HG02970 (cell line): ENCODE measurements around the gene NR1D1.
A peak's percentile ranks its signal among the peaks of the same experiment; 100 is the strongest.

Experiments
- ATAC-seq: cut with Tn5 transposase; IDR thresholded peaks from one replicate; pipeline ENCODE4 v1.9.1; 2021; ENCODE audit warnings: mild to moderate bottlenecking, moderate library complexity, moderate number of reproducible peaks; ENCODE audit not compliant: unreplicated experiment, low FRiP score

The NR1D1 gene

DNA sequence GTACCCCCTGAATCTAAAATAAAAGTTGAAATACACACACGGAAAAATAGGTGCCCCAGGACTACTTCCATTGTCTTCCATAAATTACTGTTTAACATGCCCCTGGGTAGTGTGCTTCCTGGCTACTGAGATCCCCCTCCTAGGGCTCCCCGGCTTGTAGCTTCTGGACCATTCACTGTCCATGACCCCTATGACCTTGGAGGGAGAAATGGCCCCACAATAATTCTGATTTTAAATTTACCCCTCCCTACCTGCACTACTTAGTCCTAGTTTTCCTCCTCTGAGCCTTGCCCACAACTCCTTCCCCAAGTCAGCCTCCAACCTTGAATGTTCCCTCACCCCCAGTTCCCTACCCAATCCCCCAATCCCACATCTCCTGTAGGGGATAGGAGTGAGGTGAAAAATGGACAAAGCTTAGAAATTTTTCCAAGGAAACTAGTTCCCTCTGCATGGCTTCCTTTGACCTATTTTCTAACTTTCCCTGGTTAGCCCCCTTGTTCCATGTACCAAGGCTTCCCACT, 11.9 kb upstream of the NR1D1 start:
- ATAC-seq: no peak

DNA sequence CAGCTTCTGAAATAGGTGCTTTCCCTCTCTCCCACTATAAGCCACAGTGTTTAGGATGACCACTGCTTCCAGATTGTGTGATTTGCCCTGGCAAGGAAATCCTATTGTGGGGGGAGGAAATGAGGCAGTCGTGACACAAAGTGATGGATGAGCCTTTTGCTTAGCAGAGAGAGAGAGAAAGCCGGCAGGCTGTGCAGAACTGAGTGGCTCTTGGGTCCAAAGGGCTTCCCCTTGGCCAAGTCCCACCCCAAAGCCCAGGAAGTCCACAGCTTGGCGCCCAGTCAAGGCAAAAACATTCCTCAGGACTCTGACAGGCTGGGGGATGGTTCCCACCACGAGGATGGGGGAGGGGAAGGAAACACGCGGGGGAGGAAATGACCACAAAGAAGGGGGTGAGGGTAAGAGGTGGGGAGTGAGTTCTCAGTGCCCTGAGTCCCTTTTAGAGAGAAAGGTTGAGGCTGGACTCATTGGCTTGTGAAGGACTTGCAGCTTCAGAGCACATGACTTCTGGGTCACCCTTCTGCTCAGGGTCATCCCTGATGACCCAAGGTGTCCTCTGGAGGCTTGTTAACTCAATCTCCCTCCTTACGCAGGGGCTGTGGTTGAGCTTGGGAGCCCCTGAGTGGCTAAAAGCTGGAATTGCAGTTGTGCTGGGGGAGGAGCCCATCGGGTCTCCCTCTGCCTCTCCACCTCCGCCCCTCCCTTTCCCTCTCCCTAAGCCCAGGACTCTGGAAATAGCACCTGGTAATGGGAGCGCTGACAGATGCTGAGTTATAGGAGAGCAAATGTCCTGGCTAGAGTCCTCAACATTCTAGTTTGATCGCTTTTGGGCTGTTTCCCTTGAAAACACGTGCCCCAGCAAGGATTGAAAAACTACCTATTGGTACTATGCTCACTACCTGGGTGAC, 11.1 kb upstream of the NR1D1 start:
- peak; percentile 45 for ATAC-seq

DNA sequence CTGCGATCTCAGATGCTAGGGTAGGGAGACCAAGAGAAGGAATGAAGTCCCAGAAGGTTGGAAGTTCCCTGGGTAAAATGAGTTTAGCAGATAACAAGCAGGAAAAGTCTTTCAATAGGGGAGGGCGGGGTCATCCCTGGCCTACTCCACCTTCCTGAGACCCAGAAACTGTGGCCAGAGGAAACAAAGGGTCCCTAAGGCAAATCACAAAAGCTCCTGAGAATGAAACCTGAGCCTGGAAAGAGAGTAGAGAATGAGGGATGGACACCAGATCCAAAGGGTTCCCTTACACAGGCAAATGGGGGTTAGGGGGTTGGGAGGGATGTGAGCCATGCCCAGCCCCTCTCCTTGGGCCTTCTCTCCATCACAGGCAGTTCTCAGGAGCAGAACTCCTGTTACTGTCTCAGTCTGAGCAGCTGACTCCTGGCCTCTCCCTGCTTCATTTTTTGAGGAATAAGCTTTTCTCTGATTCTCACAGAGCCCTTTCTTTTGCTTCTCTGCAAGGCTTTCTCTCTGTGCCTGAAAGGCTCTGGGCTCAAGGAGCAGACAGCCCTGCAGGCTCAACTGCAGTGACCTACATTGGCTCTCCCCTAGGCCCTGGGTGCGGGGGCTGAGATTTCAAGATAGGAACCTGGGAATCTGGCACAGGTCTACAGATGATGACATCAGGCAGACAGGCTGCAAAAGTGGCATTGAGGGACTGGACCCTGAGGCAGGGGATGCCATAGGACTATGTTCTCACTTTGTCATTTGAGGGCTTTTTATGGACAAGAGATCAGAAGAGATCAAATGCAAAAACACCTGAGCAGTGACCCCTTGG, 9.8 kb upstream of the NR1D1 start:
- ATAC-seq: no peak

DNA sequence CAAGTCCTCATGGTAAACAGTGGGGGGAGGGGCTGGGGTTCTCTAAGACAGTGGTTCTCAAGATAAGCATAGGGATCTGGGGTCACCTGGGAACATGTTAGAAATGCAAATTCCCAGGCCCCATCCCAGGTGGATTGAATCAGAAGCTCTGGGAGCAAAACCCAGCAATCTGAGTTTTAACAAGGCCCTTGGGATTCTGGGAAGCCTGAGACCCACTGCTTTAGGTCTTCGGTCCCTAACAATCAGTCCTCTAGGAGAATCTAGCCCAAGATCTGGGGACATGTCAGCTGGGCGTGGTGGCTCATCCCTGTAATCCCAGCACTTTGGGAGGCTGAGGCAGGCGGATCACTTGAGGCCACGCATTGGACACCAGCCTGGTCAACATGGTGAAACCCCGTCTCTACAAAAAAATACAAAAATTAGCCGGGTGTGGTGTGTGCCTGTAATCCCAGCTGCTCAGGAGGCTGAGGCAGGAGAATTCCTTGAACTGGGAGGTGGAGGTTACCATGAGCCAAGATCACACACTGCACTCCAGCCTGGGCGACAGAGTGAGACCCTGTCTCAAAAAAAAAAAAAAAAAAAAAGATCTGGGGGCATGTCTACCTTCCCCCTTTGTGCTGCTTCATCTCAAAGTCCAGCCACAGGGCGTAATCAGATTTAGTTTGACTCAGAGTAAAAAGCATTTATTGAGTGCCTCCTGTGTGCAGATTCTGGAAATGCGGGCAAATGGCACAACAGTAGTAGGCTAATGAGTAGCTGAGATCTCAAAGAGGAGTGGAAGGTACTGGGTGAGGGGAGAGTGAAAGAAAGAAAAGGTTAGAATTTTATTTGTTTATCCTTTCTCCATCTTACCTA, 8.8 kb upstream of the NR1D1 start:
- no peak for ATAC-seq

DNA sequence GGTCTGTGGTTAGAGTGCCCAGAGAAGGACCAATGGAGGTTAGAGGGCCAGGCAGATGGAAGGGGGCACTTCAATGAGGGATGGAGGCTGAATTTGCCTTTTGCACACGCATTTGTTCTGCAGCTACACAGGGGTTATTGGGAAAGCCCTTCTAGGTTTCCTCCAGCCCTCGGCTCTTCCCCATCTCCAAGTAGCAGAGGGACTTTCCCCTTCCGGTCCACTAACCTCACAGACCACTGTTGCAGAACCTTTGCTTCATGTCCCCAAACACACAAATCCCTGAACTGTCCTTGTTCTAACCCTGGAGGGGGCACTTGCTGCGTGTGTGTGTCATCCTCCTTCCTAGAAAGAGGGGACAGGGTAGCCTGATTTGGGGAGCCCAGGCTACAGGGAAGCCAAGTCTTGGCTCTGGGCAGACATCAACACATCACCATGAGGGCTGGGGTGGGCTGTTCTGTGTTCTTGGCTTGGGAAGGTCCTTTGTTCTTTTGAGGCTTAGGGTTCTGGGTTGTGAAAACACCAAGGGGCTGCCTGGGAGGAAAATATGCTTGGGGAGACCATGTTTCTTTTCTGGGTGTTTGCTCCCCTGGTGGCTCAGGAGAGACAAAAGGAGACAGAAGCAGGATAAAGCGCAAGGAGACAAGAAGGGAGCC, 7.3 kb upstream of the NR1D1 start:
- no peak for ATAC-seq

DNA sequence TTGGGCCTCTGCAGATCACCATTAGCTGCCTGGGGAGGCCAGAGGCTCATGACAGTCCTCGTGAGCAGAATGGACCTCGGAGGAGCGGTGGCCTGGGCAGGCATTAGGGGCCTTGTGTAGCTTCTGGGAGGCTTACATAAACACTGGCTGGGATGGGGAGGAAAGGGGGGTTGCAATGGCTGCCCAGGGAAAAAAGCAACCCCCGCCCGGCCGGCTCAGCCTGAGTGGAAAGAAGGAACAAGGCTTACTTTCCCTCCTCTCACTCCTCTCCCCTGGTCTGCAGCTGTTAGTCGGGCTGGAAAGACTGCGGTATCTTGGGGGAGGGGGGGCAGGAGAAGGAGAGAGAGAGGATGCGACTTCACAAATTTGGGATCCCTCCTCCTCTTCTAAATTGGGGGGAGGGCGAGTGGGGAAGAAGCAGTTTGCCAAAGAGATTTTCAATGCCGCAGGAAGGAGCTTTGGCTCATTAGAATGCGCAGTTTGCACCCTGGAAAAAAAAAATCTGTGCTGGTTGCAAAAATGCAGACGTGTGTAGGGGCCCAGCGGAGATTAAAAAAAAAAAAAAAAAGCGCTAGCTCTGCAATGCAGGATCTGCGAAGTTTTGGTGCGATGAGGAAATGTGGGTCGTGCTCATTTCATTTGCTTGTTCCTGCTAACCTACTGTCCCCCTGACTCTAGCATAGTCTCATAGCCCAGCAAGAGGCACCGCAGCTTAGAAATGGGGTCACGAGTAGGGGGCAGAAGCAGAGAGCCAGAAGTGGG, 6.6 kb upstream of the NR1D1 start:
- ATAC-seq: no peak

DNA sequence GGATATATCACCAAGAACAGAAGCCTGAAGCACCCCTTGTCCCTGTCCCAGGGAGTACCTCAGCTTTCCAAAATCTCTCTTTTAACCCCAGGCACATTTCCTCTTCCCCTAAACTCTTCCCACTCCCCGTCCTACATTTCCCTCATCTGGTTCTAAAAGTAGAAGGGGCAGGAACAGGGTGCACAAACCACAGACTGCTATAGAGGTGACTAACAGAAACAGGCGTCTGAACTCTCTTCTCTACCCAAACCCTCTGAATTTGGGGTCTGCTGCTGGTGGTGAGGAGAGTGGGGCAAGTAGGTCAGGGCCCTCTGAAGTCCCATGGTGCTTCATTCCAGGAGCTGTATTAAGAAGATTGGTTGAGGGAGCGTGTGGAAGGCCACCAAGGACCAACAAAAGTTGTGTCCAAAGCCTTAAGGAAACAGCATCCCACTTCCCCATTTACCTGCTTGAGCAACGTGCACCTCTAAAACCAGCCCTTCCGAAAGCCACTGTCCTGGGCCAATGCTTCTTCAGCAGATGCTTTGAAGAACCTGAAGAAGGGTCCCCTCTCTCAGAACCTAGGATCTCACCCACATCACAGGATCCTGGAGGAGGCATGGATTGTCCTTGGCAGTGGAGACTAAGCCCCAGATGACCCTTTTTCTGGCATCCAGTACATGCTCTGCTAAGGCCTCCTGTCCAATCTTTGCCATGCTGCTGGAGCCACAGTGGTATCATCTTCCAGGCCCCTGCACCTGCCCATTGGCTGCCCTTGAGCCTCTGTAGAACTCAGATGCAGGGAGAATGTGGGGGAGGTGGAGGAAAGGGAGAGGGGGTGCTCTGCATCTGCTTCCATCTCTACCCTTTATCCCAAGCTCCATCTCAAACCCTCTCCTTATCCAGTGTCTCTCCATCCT, 5.7 kb upstream of the NR1D1 start:
- no peak for ATAC-seq

DNA sequence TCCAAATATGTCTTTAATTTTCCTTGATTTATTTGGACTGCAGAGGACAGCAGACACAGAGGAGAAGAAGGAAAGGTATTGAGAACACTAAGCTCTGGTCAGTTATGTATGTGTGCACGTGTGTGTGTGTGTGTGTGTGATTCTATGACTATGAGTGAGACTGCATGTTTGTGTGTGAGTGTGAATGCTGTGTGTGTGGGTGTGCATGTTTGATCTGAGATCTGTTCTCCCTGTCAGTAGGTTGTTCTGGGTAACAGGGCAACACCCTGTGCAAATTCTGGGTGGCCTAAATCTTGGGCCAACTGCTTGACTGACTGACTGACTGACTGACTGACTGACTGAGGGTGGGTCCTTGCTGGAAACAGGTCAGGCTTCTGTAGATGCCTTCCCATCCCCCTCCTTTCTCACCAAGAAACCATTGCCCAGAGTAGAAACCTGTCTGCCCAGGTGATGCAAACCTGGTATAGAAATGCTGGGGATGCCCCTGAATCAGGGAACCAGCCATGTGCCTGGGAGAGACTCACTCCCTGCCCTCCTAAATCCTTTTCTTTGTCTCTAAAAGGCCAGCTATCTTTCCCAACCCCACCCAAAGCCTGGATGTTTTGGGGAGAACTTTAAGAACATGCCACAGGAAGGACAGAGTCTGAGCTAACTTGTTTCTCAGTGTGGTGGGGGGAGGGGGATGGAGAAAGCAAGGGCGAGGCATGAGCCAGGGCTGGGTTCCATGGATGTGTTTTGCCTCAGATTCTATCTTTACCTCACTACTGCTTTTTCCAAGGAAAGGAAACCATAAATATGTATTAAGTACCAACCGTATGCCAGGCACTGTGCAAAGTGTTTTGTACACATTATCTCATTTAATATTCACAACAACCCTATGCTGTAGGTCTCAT, 4.5 kb upstream of the NR1D1 start:
- no peak for ATAC-seq

DNA sequence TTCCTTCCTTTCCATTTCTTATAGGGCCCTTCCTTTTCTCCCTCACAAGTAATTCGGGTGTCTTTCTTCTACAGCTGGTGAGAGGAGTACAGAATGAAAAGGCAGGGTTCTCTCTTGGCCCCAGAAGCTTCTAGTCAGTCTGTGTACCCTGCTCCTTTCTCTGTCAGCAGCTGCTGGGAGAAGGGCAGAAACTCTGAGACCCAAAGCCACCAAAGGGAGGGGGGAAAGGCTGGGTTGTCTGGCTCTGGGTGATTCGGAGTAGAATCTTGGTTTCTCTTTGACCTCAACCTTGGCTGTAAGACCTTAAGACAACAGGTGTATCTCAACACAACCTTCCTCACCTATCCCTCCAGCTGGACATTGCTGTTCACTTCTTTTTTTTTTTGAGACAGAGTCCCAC, 3.3 kb upstream of the NR1D1 start:
- ATAC-seq: no peak

DNA sequence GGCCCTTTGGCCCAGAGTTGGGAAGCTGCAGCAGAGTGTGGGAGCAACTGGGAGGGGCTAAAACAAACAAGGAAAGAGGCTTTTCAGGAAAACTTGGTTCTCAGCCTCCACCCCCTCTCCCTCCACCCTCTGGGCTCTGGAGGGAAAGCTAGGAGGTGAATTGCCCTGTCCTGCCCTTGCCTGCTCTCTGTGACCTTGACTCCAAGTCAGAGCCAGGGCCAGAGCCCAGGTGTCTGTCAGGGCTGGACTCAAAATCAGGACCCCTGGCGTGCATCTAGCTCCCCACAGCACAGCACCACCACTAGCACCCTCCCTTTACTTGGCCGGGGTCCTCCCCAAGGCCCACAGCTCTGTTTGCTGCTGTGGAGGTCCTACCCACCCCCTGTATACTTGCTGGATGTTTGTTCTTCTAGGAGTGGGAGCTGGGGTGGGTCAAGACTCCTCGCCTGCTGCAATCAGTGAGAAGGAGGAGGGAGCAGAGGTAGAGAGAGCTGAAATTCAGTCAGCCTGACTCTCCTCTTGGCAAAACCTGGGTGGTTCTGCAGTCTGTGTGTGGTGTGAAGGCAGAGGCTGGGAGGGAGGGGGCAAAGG, 2.8 kb upstream of the NR1D1 start:
- ATAC-seq: no peak

DNA sequence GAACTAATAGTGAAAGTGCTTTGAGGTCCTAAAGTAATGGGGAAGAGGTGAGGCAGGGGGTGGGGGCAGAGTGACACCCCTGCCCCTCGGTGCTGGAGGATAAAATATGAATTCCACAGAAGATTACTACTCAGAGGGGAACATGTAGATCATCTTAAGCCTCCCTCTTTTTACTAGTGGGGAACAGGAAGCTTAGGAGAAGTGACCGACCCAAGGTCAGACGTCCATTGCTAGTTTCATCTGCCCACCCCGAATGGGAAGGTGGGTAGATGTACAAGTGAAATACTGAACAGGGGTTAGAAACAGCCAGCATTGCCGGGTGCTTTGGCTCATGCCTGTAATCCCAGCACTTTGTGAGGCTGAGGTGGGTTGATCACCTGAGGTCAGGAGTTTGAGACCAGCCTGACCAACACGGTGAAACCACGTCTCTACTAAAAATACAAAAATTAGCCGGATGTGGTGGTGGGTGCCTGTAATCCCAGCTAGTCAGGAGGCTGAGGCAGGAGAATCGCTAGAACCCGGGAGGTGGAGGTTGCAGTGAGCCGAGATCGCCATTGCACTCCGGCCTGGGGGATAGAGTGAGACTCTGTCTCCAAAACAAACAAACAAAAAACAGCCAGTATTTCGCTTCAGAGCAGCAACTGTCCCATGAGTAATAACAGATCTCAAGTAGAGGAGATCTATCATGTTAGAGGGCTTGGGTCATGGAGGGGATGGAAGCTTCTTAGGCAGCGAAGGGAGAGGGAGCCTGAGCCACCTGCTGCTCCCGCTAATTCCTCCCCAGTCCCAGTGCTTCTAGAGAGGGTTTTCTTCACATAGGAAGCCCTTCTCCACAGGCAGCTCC, 1.2 kb upstream of the NR1D1 start:
- ATAC-seq: no peak

DNA sequence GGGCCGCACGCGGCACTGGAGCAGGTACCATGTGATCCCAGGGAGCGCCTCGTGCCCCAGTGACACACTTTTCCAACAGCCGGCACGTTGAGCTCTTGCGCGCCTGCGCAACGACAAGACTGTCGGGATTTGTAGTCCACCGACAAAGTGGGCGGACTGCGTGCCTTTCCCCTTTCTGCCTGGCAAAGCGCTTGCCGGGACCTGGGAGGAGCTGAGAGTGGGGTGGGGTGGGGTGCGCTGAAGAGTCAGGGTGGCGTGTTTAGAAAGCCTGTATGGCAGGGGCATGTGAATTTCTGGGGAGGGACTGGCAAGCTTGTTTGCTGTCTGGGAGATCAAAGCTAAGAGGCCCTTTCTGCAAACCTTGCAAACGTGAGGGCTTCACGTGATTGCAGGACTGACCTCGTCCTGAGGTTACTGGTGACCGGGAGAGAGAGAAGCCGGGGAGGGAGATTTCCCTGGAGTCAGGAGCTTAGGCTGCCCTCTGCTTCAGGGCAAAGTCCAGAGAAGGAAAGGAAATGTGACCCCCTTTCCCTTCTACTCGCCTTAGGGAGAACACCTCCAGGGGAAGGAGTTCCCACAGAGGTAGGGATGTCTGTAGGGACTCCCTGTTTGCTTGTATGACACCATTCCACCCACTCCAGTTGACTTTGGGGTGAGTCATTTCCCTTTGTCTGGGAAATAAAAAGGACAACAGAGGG, 429 bp upstream of the NR1D1 start:
- no peak for ATAC-seq

DNA sequence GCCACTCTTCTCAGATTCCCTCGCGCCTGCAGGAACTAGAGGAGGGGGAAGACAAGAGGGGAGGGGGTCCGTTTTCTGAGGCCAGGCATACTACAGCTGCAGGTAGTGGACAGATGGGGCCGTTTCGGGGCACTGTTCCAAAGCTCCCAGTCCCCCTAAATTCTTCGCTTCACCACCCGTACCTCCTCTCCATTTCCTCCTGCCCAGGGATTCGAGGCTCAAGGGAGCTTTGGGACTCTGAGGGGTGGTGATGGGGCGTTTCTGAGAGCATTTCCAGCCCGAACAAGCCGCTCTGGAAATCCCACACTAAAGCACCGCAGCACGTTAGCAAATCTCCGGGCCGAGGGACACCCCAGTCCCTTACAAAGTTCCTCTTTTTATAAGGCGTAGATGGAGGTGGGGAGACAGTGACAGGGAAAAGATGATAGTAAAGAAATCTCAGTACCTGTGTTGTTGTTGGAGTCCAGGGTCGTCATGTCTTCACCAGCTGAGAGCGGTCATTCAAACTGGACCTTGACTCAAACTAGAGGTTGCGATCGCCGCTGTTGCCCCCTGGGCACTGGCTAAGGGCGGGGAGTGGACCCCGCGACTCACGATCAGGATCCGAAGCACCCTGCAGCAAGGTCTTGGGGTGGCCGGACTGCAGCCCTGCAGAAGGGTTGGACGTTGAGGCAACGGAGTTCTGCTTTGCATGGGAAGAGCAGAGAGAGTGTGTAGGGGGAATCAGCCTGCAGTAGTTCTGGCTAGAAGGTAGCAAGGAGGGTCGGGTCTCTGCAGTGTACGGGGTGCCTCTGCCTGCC, 570 bp downstream of the NR1D1 start:
- ATAC-seq: no peak

DNA sequence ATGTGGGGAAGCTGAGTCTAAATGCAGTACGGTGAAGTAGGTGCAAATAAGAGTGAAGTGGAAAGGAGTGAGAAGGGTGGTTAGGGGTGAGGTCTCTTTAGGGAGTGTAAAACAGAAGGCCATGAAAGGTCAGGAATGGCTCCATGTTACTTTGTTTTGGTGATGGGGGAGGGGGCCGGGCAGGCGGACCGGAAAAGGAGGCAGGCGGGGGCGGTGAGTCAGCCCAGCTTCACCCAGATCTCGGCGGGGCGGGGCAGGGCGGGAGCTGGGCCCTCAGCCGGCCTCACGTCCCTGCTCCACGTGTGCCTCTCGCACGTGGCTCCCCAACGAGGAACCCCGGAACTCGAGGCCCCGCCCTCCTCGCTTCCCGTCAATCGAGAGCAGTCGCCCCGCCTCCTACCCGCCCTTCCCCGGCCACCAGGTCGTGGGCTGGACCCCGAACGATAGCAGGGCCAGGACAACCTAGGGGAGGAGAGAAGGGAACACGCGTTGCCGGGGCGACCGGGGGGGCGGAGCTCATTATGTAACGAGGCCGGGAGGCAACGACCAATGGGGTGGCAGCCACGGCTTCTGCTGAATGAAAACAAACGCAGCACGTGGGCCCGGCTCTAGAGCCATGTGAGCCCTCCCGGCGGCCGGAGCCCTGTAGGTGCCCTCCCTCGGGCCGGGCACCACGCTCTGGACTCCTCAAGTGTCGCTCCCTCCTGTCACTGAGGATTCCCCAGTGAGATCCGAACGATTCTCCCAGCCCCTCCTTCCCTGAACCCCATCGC, 1.4 kb downstream of the NR1D1 start:
- peak; percentile 46 for ATAC-seq
